Astrocyte (in vitro differentiated cells and primary cell): ENCODE data around the gene CASP2. TPM values are rescaled to one million over a fixed set of nuclear protein-coding genes. Genes with fewer than 3 reads are reported as not detected.
A peak's percentile ranks its signal among the peaks of the same experiment; 100 is the strongest.

Experiments used
- DNase-seq: peaks from one replicate; pipeline ENCODE4 v3.0.0-alpha.2; 2010; ENCODE audit warnings: low read depth
- FAIRE-seq: peaks from 2 replicates; lab custom pipeline; 2011; peaks lifted over from hg19 to GRCh38; lab: Jason Lieb, UNC
- H2AFZ ChIP-seq: 2 replicates; pipeline ENCODE4 v1.6.0; 2012; ENCODE audit warnings: low read depth, low read length, inconsistent platforms
- H3K27ac ChIP-seq: 2 replicates; pipeline ENCODE4 v1.5.1; 2011; ENCODE audit warnings: low read depth, low read length, inconsistent platforms
- H3K27me3 ChIP-seq: 2 replicates; pipeline ENCODE4 v1.6.0; 2011; ENCODE audit warnings: low read length, inconsistent platforms; ENCODE audit not compliant: insufficient read depth
- H3K36me3 ChIP-seq: 2 replicates; pipeline ENCODE4 v1.5.1; 2011; ENCODE audit warnings: low read length, inconsistent platforms; ENCODE audit not compliant: insufficient read depth
- H3K4me1 ChIP-seq: 2 replicates; pipeline ENCODE4 v1.5.1; 2011; ENCODE audit warnings: low read length, inconsistent platforms; ENCODE audit not compliant: insufficient read depth
- H3K4me2 ChIP-seq: 2 replicates; pipeline ENCODE4 v1.6.0; 2012; ENCODE audit warnings: low read length, inconsistent platforms
- H3K4me3 ChIP-seq: 2 replicates; pipeline ENCODE4 v1.5.1; 2011; ENCODE audit warnings: low read depth, mild to moderate bottlenecking, low read length, inconsistent platforms; ENCODE audit not compliant: insufficient read depth
- H3K79me2 ChIP-seq: 2 replicates; pipeline ENCODE4 v1.6.0; 2012; ENCODE audit warnings: mild to moderate bottlenecking, low read length, inconsistent platforms; ENCODE audit not compliant: insufficient read depth
- H3K9ac ChIP-seq: 2 replicates; pipeline ENCODE4 v1.6.0; 2012; ENCODE audit warnings: mild to moderate bottlenecking, low read length, inconsistent platforms
- H3K9me3 ChIP-seq: 2 replicates; pipeline ENCODE4 v1.5.1; 2012; ENCODE audit warnings: low read depth, mild to moderate bottlenecking, low read length, inconsistent platforms; ENCODE audit not compliant: insufficient read depth
- H4K20me1 ChIP-seq: 2 replicates; pipeline ENCODE4 v1.6.0; 2012; ENCODE audit warnings: low read length, inconsistent platforms; ENCODE audit not compliant: insufficient read depth
- H3K27ac Mint-ChIP-seq: one replicate; pipeline ENCODE4 v1.8.0; 2021; ENCODE audit warnings: mild to moderate bottlenecking, mixed read lengths; ENCODE audit not compliant: unreplicated experiment
- H3K27me3 Mint-ChIP-seq: one replicate; pipeline ENCODE4 v1.8.0; 2021; ENCODE audit warnings: low read depth, mixed read lengths; ENCODE audit not compliant: unreplicated experiment
- H3K36me3 Mint-ChIP-seq: one replicate; pipeline ENCODE4 v1.8.0; 2021; ENCODE audit warnings: low read depth, mixed read lengths; ENCODE audit not compliant: unreplicated experiment
- H3K4me1 Mint-ChIP-seq: one replicate; pipeline ENCODE4 v1.8.0; 2021; ENCODE audit warnings: low read depth, mixed read lengths; ENCODE audit not compliant: unreplicated experiment
- H3K4me3 Mint-ChIP-seq: one replicate; pipeline ENCODE4 v1.8.0; 2021; ENCODE audit warnings: mild to moderate bottlenecking, moderate library complexity, mixed read lengths; ENCODE audit not compliant: unreplicated experiment
- H3K9me3 Mint-ChIP-seq: one replicate; pipeline ENCODE4 v1.8.0; 2021; ENCODE audit warnings: mild to moderate bottlenecking, mixed read lengths; ENCODE audit not compliant: unreplicated experiment
- EZH2 ChIP-seq: IDR thresholded peaks from 2 replicates; pipeline ENCODE4 v1.6.1; 2012; ENCODE audit warnings: mild to moderate bottlenecking, low read length, inconsistent platforms; ENCODE audit not compliant: insufficient read depth
- total RNA-seq: library from RNA; stranded (reverse); gene quantifications from 2 replicates; pipeline ENCODE4 v1.2.1, GENCODE V29; 2021
- TF ChIP-seq, protein P1 (sequence below): IDR thresholded peaks from 2 replicates; pipeline ENCODE4 v1.5.1; 2011; ENCODE audit warnings: low read depth, mild to moderate bottlenecking, inconsistent platforms, low read length, moderate library complexity; ENCODE audit not compliant: insufficient read depth

Gene CASP2
- total RNA-seq, 1 donor from 2014 or later = 38.0 TPM

DNA sequence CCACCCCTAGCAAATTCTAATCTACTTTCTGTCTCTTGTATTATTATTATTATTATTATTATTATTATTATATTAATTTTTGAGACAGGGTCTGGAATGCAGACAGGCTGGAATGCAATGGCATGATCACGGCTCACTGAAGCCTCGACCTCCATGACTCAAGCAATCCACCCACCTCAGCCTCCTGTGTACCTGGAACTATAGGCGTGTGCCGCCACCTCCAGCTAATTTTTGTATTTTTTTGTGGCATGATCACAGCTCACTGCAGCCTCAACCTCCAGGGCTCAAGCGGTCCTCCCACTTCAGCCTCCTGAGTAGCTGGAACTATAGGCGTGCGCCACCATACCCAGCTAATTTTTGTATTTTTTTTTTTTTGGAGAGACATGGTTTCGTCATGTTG lies 6.0 kb upstream of the CASP2 start:
- no peak for FAIRE-seq
- no peaks in the 10 kb centered on the region for H3K27me3 Mint-ChIP-seq

DNA sequence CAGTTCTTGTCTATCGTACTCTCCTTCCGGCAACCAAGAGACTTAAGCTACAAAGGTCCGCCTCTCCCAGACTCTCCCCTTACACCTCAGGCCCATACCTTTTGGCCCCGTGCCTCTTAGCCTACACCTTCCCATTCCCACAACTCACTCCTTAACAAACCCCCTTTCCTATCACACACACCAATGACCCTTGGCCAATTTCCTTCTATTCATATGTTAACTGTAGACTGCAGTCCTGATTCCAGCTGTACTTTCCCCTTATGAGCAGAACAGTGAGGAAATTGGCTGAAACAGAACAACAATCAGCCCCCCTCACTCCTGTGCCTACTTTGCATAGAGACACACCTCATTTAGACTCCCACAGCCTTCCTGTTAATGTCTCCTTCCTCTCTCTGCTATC lies 4.8 kb upstream of the CASP2 start:
- Histone ChIP-seq H3K79me2 (peaks cover 2% of the 10 kb centered on the region), H3K4me2 (no peak overlapping the region), H3K9ac (no peak overlapping the region), H3K27me3 (no peaks in the 10 kb centered on the region), H3K4me1 (peaks cover 8% of the 10 kb centered on the region), H3K36me3 (no peaks in the 10 kb centered on the region), H3K27ac (no peak overlapping the region), H3K9me3 (no peaks in the 10 kb centered on the region), H3K4me3 (no peak overlapping the region), H2AFZ (no peak overlapping the region), H4K20me1 (no peaks in the 10 kb centered on the region)
- Mint-ChIP-seq H3K9me3 (peaks cover 4% of the 10 kb centered on the region), H3K27me3 (no peaks in the 10 kb centered on the region), H3K4me3 (no peak overlapping the region), H3K4me1 (peaks cover 23% of the 10 kb centered on the region), H3K36me3 (no peaks in the 10 kb centered on the region), H3K27ac (no peak overlapping the region)
- FAIRE-seq = no peak
- TF ChIP-seq EZH2 = no peak
- TF ChIP-seq, protein P1, sequence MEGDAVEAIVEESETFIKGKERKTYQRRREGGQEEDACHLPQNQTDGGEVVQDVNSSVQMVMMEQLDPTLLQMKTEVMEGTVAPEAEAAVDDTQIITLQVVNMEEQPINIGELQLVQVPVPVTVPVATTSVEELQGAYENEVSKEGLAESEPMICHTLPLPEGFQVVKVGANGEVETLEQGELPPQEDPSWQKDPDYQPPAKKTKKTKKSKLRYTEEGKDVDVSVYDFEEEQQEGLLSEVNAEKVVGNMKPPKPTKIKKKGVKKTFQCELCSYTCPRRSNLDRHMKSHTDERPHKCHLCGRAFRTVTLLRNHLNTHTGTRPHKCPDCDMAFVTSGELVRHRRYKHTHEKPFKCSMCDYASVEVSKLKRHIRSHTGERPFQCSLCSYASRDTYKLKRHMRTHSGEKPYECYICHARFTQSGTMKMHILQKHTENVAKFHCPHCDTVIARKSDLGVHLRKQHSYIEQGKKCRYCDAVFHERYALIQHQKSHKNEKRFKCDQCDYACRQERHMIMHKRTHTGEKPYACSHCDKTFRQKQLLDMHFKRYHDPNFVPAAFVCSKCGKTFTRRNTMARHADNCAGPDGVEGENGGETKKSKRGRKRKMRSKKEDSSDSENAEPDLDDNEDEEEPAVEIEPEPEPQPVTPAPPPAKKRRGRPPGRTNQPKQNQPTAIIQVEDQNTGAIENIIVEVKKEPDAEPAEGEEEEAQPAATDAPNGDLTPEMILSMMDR = no peak
- DNase-seq = no peak

More for the DNA sequence above, 6.0 kb upstream of the CASP2 start:
- Histone ChIP-seq H3K36me3 (no peaks in the 10 kb centered on the region), H3K9ac (no peak overlapping the region), H4K20me1 (no peaks in the 10 kb centered on the region), H3K4me1 (peaks cover 8% of the 10 kb centered on the region), H3K27me3 (no peaks in the 10 kb centered on the region), H2AFZ (no peak overlapping the region), H3K79me2 (no peaks in the 10 kb centered on the region), H3K4me3 (no peak overlapping the region), H3K9me3 (no peaks in the 10 kb centered on the region), H3K27ac (no peak overlapping the region), H3K4me2 (no peak overlapping the region)
- no peak overlapping the region for H3K4me3 Mint-ChIP-seq
- peaks cover 23% of the 10 kb centered on the region for H3K4me1 Mint-ChIP-seq
- H3K36me3 Mint-ChIP-seq = no peaks in the 10 kb centered on the region
- no peak overlapping the region for H3K27ac Mint-ChIP-seq
- no peak for TF ChIP-seq EZH2
- TF ChIP-seq, protein P1 = no peak
- no peak for DNase-seq
- H3K9me3 Mint-ChIP-seq = peaks cover 4% of the 10 kb centered on the region

DNA sequence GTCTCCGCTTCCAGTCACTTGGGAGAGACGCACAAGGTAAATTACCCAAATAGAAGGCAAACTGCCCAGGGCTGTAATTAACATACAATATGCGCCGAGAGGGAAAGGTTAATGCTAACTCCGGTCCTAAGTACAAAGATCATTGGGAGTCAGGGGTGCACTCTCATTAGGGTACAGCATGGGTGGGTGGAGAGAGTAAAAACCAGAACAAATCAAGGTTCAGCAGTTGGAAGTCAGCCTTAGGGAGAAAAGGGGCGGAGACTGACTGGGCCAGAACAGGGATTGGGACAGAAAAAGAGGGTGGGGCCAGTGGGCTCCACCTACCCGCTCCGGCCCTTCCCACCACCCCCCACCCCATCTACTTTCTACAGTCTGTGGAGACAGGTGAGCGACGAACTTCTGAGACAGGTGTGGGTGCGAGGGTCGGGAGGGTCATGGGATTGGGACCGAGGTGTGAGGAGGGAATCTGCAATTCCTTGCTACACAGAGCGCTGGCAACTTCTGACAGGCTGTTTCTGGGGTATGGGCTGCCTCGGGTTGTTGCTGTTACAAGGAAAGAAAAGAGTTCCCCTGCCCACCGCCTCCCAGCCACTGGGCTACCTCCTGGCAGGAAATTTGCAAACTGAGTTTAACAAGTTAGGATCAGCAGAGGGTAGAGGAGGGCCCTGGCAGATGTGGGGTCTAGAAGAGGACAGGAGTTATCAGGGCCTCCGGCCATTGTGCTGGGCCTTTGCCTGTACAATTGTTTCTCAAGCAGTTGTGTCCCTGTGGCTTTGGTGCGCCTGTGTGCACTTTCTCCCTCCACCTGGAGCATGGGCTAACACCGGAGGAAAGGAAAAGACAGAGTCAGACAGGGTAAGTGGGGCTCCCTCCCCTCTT lies 3.3 kb upstream of the CASP2 start, which contains the start of gene TMEM139:
TMEM139 (plus strand) TSS at position 368 of the 879 bp plus-strand sequence. CDS start 1,000 bp downstream, outside the sequence.
- Mint-ChIP-seq H3K27ac (peak within 1 kb of the TSS; percentile 75), H3K9me3 (peaks cover 4% of the 10 kb centered on the region), H3K36me3 (no peaks in the 10 kb centered on the region), H3K27me3 (no peaks in the 10 kb centered on the region), H3K4me1 (peaks cover 17% of the 10 kb centered on the region), H3K4me3 (no peak within 1 kb of the TSS)
- Histone ChIP-seq H3K36me3 (no peaks in the 10 kb centered on the region), H3K4me3 (no peak within 1 kb of the TSS), H3K27ac (no peak within 1 kb of the TSS), H3K9me3 (no peaks in the 10 kb centered on the region), H3K9ac (no peak within 1 kb of the TSS), H4K20me1 (peaks cover 8% of the 10 kb centered on the region), H3K27me3 (no peaks in the 10 kb centered on the region), H2AFZ (no peak within 1 kb of the TSS), H3K79me2 (peaks cover 16% of the 10 kb centered on the region), H3K4me2 (no peak within 1 kb of the TSS), H3K4me1 (peaks cover 3% of the 10 kb centered on the region)
- FAIRE-seq (no peak), DNase-seq (no peak)
- TF ChIP-seq, protein P1 = no peak
- TF ChIP-seq EZH2 = no peak
